Osteoblast (primary cell): ENCODE results near the gene CSMD2. TPM values are rescaled to one million over a fixed set of nuclear protein-coding genes. Genes with fewer than 3 reads are reported as not detected.

Experiments
- DNase-seq: peaks from one replicate; pipeline ENCODE4 v3.0.0; 2011; ENCODE audit warnings: low spot score, mixed read lengths; ENCODE audit not compliant: insufficient read length; ENCODE audit errors: missing footprints
- H2AFZ ChIP-seq: 2 replicates; pipeline ENCODE4 v1.6.0; 2011; ENCODE audit warnings: mild to moderate bottlenecking, low read length
- H3K27ac ChIP-seq: 2 replicates; pipeline ENCODE4 v1.5.1; 2011; ENCODE audit warnings: mild to moderate bottlenecking, low read depth, low read length, moderate library complexity
- H3K27me3 ChIP-seq: 2 replicates; pipeline ENCODE4 v1.6.0; 2012; ENCODE audit warnings: mild to moderate bottlenecking, control low read depth, inconsistent platforms, low read length, moderate library complexity; ENCODE audit not compliant: insufficient read depth
- H3K36me3 ChIP-seq: 2 replicates; pipeline ENCODE4 v1.5.1; 2011; ENCODE audit warnings: mild to moderate bottlenecking, low read length, control low read depth, moderate library complexity; ENCODE audit not compliant: insufficient read depth
- H3K4me1 ChIP-seq: 2 replicates; pipeline ENCODE4 v1.5.1; 2011; ENCODE audit warnings: mild to moderate bottlenecking, low read length, control low read depth, moderate library complexity; ENCODE audit not compliant: insufficient read depth
- H3K4me2 ChIP-seq: 2 replicates; pipeline ENCODE4 v1.6.0; 2011; ENCODE audit warnings: mild to moderate bottlenecking, low read length; ENCODE audit not compliant: insufficient read depth
- H3K4me3 ChIP-seq: fragments of 200-600 bp; sonication (generic); 3 replicates; pipeline ENCODE4 v1.5.1; 2012; ENCODE audit warnings: mild to moderate bottlenecking, low read length, inconsistent platforms; ENCODE audit not compliant: insufficient read depth
- H3K79me2 ChIP-seq: 2 replicates; pipeline ENCODE4 v1.6.0; 2012; ENCODE audit warnings: mild to moderate bottlenecking, low read length, control low read depth, inconsistent platforms; ENCODE audit not compliant: insufficient read depth
- H3K9me3 ChIP-seq: 2 replicates; pipeline ENCODE4 v1.5.1; 2011; ENCODE audit warnings: low read depth, low read length, control low read depth
- H4K20me1 ChIP-seq: 2 replicates; pipeline ENCODE4 v1.6.0; 2012; ENCODE audit warnings: mild to moderate bottlenecking, low read length, control low read depth; ENCODE audit not compliant: insufficient read depth
- CTCF ChIP-seq: IDR thresholded peaks from 2 replicates; pipeline ENCODE4 v1.5.1; 2011; ENCODE audit warnings: mild to moderate bottlenecking, low read depth, low read length, moderate library complexity; ENCODE audit errors: extremely low read depth
- total RNA-seq: library from RNA; depleted of rRNA; stranded (reverse); fragments of >200 nt; gene quantifications from 2 replicates; pipeline ENCODE4 v1.2.3, GENCODE V29; 2012

CSMD2 gene
- total RNA-seq, 1 donor, result 0.36 TPM

GRCh38 chr1:33927721-33928120 is 237.3 kb downstream of the CSMD2 start:
- DNase-seq, result no peak
- H4K20me1 ChIP-seq, result no peaks in the 10 kb centered on the region
- no peak overlapping the region for H3K4me3 ChIP-seq
- H3K79me2 ChIP-seq, result no peaks in the 10 kb centered on the region
- no peak overlapping the region for H3K27ac ChIP-seq
- no peaks in the 10 kb centered on the region for H3K4me1 ChIP-seq
- H3K36me3 ChIP-seq, result no peaks in the 10 kb centered on the region
- H2AFZ ChIP-seq, result no peak overlapping the region
- TF ChIP-seq CTCF, result no peak
- H3K27me3 ChIP-seq, result no peaks in the 10 kb centered on the region
- no peak overlapping the region for H3K4me2 ChIP-seq
- peaks cover 1% of the 10 kb centered on the region for H3K9me3 ChIP-seq

DNA sequence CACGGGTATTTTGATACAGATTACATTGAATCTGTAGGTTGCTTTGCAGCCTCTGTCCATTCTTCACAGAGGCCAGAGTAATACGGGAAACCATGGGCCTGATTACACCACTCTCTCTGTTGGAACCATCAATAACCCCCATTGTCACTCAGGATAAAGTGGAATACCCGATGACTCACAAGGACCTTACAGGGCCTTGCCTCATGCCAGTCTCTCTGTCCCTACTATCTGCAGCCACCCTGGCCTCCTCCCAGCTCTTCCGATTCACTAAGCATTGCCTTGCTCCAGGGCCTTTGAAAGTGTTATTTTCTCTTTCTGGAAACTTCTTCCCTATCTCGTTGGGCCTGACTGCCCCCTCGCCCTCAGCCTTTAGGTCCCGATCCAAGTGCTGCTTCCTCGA is 239.4 kb downstream of the CSMD2 start:
- no peak for DNase-seq
- Histone ChIP-seq H3K27ac (no peak overlapping the region), H3K36me3 (no peaks in the 10 kb centered on the region), H3K4me3 (no peak overlapping the region), H3K9me3 (peaks cover 1% of the 10 kb centered on the region), H2AFZ (no peak overlapping the region), H4K20me1 (no peaks in the 10 kb centered on the region), H3K4me2 (no peak overlapping the region), H3K27me3 (no peaks in the 10 kb centered on the region), H3K79me2 (no peaks in the 10 kb centered on the region), H3K4me1 (no peaks in the 10 kb centered on the region)
- no peak for TF ChIP-seq CTCF

GRCh38 chr1:33921281-33921680 is 243.7 kb downstream of the CSMD2 start:
- DNase-seq, result no peak
- Histone ChIP-seq H3K4me3 (no peak overlapping the region), H2AFZ (no peak overlapping the region), H3K27me3 (no peaks in the 10 kb centered on the region), H3K36me3 (no peaks in the 10 kb centered on the region), H3K79me2 (no peaks in the 10 kb centered on the region), H3K9me3 (peaks cover 1% of the 10 kb centered on the region), H3K4me1 (no peaks in the 10 kb centered on the region), H3K27ac (no peak overlapping the region), H4K20me1 (no peaks in the 10 kb centered on the region), H3K4me2 (no peak overlapping the region)
- no peak for TF ChIP-seq CTCF

- Histone ChIP-seq H3K79me2 (no peaks in the 10 kb centered on the region), H3K4me2 (no peak overlapping the region), H2AFZ (no peak overlapping the region), H3K27me3 (no peaks in the 10 kb centered on the region), H3K9me3 (no peaks in the 10 kb centered on the region), H3K4me3 (no peak overlapping the region), H3K36me3 (no peaks in the 10 kb centered on the region), H3K27ac (no peak overlapping the region), H4K20me1 (no peaks in the 10 kb centered on the region), H3K4me1 (no peaks in the 10 kb centered on the region)
- no peak for TF ChIP-seq CTCF
- DNase-seq, result no peak
Measured at GRCh38 chr1:33918368-33918767, 246.7 kb downstream of the CSMD2 start.
